Muscle layer of colon (tissue), 2 donors: ENCODE data around the gene CDKAL1.
"Not testable (repeated sequence)": the region's sequence is repeated elsewhere in the genome, so short reads cannot be mapped to it uniquely, and the experiment has no call there.

Experiments used
- H3K27ac ChIP-seq: one replicate; pipeline ENCODE4 v1.7.0; 2013; ENCODE audit warnings: low read depth, mild to moderate bottlenecking, low read length, moderate library complexity
- H3K27me3 ChIP-seq, 2 donors: one replicate each; pipeline ENCODE4 v1.7.0; 2013; ENCODE audit warnings: low read length in 2 of 2, mild to moderate bottlenecking in 2 of 2; ENCODE audit not compliant: insufficient read depth in 2 of 2, control insufficient read depth in 1 of 2
- H3K36me3 ChIP-seq: one replicate; pipeline ENCODE4 v1.7.0; 2013; ENCODE audit warnings: mild to moderate bottlenecking, low read length; ENCODE audit not compliant: insufficient read depth
- H3K4me1 ChIP-seq: one replicate; pipeline ENCODE4 v1.7.0; 2013; ENCODE audit warnings: mild to moderate bottlenecking, low read length; ENCODE audit not compliant: insufficient read depth
- H3K4me3 ChIP-seq, 2 donors: one replicate each; pipeline ENCODE4 v1.7.0; 2013; ENCODE audit warnings: low read length in 2 of 2, low read depth in 1 of 2, mild to moderate bottlenecking in 1 of 2, moderate library complexity in 1 of 2
- H3K9ac ChIP-seq: one replicate; pipeline ENCODE4 v1.7.0; 2013; ENCODE audit warnings: low read length
- H3K9me3 ChIP-seq: one replicate; pipeline ENCODE4 v1.7.0; 2013; ENCODE audit warnings: mild to moderate bottlenecking, low read length
- donor health status: abdominal sarcoma.
- donor health status: Adenocarcinoma of cecum.

CDKAL1 gene

DNA sequence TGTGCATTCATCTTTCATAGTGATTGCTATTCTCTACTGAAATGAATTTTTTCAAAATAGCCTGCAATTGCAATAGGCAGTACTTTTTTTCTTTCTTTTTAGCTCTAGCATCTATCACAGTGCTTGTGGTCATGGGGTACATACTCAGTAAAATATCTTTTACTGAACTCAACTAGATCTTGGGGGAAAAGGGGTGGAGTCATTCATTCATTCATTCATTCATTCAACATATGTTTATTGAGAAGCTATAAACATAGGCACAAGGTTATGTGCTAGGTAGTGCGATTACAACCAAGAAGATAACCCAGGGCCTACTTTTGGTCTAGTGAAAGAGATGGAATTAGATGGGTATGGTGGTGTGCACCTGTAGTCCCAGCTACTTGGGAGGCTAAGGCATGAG, 1.4 kb upstream of the CDKAL1 start:
- H3K4me3 ChIP-seq, result no peak overlapping the region
- no peaks in the 10 kb centered on the region for H3K9me3 ChIP-seq
- no peaks in the 10 kb centered on the region for H3K27me3 ChIP-seq
- H3K9ac ChIP-seq, result no peak overlapping the region
- H3K4me1 ChIP-seq, result peaks cover 10% of the 10 kb centered on the region
- H3K27ac ChIP-seq, result no peak overlapping the region
- H3K36me3 ChIP-seq, result peaks cover 8% of the 10 kb centered on the region

DNA sequence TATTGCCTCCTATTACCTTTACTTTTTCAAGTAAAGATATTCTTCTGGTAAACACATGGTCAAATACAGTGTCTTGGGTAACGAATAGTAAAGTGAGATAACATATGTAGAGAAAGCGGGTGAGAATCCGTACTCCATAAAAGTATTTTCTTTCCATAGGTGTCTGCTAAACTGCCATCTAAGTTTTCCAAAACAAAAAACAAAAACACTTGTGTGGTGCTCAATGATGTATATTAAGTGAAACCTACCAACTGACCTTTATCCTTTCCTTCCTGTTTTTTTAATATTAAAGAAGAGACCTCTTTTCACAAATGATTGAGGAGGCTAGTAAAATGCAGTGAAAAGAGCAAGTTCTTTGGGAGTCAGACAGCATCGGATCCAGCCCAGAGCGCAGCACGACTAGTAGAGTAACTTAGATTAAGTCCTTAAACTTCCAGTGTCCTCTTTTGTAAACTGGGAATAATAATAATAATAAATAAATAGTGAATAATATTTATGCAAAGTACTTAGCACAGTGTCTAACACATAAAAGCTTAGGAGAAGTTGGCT, 437 bp upstream of the CDKAL1 start:
- peak overlapping the region; percentile 26 for H3K27ac ChIP-seq
- no peak overlapping the region for H3K9ac ChIP-seq
- H3K9me3 ChIP-seq, result no peaks in the 10 kb centered on the region
- H3K4me1 ChIP-seq, result peaks cover 10% of the 10 kb centered on the region
- H3K4me3 ChIP-seq, result peak overlapping the region in 1 of 2 donors; percentile 96
- no peaks in the 10 kb centered on the region for H3K27me3 ChIP-seq
- H3K36me3 ChIP-seq, result peaks cover 8% of the 10 kb centered on the region

DNA sequence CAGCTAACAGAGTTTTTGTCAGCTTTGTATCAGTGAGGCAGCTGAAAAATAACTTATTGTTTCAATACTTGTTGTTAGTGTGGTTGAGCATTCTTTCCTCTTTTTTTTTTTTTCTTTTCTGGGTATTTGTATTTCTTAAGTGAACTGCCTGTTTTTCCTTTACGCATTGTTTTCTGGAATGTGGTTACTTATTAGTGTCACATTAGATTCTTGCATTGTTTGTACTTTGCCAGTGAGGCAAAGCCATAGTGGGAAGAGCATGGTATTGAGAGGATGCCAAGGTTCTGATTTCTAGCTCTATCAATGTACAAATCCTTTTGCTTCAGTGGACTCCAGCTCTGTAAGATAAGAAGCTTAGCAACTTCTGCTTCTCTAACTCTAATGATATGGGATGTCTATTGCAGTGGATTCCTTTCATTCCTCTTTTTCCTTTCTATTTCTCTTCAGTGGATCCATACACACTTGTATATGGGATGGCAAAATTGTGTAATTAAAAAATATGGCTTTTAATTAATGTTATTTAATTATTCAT, 3.9 kb downstream of the CDKAL1 start:
- Histone ChIP-seq H3K27me3 (no peaks in the 10 kb centered on the region), H3K9me3 (no peaks in the 10 kb centered on the region), H3K4me1 (peaks cover 18% of the 10 kb centered on the region), H3K27ac (no peak overlapping the region), H3K36me3 (peaks cover 22% of the 10 kb centered on the region), H3K4me3 (no peak overlapping the region), H3K9ac (no peak overlapping the region)

DNA sequence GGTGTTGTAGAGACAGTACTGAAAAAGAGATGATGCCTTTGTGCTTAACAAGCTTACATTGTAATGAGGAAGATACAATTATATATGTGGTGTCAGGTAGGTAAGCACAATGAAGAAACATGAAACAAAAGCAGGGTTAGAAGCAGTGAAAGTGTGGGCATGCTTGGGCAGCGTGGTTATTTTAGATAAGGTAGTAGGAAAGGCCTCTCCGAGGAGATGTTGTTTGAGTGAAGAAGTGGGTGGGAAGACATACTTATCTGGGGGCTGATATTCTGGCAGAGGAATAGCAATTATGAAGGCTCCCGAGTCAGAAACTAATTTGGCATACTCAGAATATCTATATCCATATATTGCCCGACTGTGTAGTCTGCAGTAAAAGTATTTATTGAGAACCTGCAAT, 4.7 kb downstream of the CDKAL1 start:
- no peaks in the 10 kb centered on the region for H3K9me3 ChIP-seq
- no peak overlapping the region for H3K4me3 ChIP-seq
- no peak overlapping the region for H3K9ac ChIP-seq
- H3K36me3 ChIP-seq, result peaks cover 22% of the 10 kb centered on the region
- H3K27me3 ChIP-seq, result no peaks in the 10 kb centered on the region
- peaks cover 21% of the 10 kb centered on the region for H3K4me1 ChIP-seq
- no peak overlapping the region for H3K27ac ChIP-seq

DNA sequence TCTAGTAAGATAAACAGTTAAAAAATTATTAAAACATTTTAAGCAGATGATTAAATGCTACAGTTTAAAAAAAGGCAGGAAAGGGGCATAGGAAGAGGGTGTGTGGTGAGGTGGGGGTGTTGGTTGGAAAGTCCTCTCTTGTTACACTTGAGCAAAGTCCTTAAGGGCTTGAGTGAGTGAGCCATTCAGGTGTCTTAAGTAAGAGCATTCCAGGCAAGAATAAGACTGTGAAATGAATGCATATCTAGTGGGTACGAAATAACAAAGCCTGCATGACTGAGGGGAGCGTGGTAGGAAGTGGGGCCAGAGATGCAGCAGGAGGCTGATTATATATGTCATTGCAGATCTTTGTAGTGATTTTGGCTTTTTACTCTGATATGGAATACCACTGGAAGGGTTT, 5.1 kb downstream of the CDKAL1 start:
- Histone ChIP-seq H3K4me1 (peaks cover 21% of the 10 kb centered on the region), H3K4me3 (no peak overlapping the region), H3K27ac (no peak overlapping the region)

DNA sequence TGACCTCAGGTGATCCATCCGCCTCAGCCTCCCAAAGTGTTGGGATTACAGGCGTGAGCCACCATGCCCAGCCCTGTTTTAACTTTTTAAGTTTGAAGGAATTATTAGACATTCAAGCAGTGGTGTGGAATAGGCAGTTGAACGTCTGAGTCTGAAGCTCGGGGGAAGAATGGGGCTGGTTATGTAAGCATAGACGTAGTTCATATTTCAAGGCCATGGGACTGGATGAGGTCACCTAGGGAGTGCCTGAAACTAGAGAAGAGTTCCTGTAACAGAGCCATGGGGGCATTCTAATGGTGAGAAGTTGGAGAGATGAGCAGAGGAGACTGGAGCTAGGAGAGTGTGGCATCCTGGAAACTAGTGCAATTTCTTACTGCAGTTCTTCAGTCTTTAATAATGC, 6.4 kb downstream of the CDKAL1 start:
- Histone ChIP-seq H3K4me1 (peaks cover 14% of the 10 kb centered on the region), H3K27me3 (no peaks in the 10 kb centered on the region), H3K9ac (no peak overlapping the region)

More for the DNA sequence above, 5.1 kb downstream of the CDKAL1 start:
- peaks cover 22% of the 10 kb centered on the region for H3K36me3 ChIP-seq
- H3K9ac ChIP-seq, result no peak overlapping the region
- H3K27me3 ChIP-seq, result no peaks in the 10 kb centered on the region
- H3K9me3 ChIP-seq, result no peaks in the 10 kb centered on the region

DNA sequence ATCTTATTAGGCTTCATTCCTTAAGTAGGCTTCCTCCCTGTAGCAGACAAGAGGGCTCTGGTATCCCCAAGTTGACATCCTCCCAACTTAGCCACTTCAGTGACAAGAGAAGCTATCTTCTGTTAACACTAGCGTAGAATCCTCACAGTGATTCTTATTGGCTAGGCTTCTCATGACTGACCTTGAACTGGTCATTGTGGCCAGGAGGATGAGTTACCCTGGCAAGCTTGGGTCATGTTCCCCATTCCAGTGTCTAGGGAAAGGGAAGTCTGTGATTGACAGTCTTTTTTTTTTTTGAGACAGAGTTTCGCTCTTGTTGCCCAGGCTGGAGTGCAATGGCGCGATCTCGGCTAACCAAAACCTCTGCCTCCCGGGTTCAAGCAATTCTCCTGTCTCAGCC, 7.1 kb downstream of the CDKAL1 start:
- Histone ChIP-seq H3K27me3 (no peaks in the 10 kb centered on the region), H3K4me3 (no peak overlapping the region), H3K27ac (no peak overlapping the region), H3K9ac (no peak overlapping the region), H3K4me1 (peaks cover 11% of the 10 kb centered on the region), H3K9me3 (no peaks in the 10 kb centered on the region), H3K36me3 (peaks cover 20% of the 10 kb centered on the region)

More for the DNA sequence above, 6.4 kb downstream of the CDKAL1 start:
- Histone ChIP-seq H3K36me3 (peaks cover 22% of the 10 kb centered on the region), H3K9me3 (no peaks in the 10 kb centered on the region), H3K4me3 (no peak overlapping the region), H3K27ac (no peak overlapping the region)

DNA sequence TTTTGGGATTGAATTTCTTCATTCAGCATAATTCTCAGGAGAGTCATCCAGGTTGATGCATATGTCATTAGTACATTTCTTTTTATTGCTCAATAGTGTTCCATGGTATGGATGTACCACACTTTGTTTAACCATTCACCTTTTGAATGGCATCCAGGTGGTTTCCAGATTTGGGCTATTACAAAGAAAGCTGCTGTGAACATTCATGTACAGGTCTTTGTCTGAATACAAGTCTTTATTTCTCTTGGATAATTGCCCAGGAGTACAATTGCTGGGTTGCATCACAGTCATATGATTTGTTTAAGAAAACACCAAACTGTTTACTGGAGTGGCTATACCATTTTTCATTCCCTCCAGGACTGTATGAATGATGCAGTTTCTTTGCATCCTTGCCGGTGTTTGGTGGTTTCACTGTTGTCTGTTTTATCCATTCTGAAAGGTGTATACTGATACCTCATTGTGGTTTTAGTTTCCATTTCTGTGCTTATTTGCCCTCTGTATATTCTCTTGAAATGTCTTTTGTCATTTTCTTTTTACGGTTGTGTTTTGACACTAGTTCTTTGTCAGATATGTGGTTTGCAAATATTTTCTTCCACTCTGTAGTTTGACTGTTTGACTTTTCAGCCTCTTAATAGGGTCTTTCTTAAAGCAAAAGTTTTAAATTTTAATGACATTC, 8.8 kb downstream of the CDKAL1 start:
- Histone ChIP-seq H3K4me3 (no peak overlapping the region), H3K9ac (no peak overlapping the region), H3K9me3 (no peaks in the 10 kb centered on the region), H3K27ac (no peak overlapping the region), H3K27me3 (no peaks in the 10 kb centered on the region), H3K36me3 (peaks cover 14% of the 10 kb centered on the region), H3K4me1 (peaks cover 11% of the 10 kb centered on the region)

DNA sequence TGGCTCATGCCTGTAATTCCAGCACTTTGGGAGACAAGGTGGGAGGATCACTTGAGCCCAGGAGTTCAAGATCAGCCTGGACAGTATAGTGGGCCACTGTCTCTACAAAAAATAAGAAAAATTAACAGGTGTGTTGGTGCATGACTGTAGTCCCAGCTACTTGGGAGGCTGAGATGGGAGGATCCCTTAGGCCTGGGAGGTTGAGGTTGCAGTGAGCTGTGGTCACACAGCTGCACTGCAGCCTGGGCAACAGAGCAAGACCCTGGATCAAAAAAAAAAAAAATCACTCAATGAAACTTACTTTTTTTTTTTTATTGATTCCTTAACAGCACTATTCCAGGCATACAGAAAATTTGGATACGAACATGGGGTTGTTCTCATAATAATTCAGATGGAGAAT, 14.0 kb downstream of the CDKAL1 start:
- Histone ChIP-seq H3K27me3 (no peaks in the 10 kb centered on the region), H3K9me3 (no peaks in the 10 kb centered on the region), H3K36me3 (peaks cover 13% of the 10 kb centered on the region), H3K27ac (no peak overlapping the region), H3K4me1 (peaks cover 2% of the 10 kb centered on the region), H3K9ac (no peak overlapping the region), H3K4me3 (no peak overlapping the region)

DNA sequence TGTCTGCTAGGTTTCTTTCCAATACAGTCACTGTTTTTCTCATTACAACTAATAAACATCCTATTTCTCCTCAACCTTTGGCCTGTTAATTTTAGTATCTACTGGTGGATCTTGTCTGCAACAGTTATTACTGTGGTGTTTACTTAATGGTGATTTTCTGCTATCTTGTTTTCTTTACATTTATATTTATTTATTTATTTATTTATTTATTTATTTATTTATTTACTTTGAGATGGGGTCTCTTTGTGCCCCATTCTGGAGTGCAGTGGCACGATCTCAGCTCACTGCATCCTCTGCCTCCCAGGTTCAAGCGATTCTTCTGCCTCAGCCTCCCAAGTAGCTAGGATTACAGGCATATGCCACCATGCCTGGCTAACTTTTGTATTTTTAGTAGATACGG, 15.1 kb downstream of the CDKAL1 start:
- not testable (repeated sequence) for H3K4me1 ChIP-seq, H3K9ac ChIP-seq, H3K4me3 ChIP-seq, H3K27me3 ChIP-seq, H3K27ac ChIP-seq, H3K9me3 ChIP-seq
- H3K36me3 ChIP-seq, result peaks cover 14% of the 10 kb centered on the region

DNA sequence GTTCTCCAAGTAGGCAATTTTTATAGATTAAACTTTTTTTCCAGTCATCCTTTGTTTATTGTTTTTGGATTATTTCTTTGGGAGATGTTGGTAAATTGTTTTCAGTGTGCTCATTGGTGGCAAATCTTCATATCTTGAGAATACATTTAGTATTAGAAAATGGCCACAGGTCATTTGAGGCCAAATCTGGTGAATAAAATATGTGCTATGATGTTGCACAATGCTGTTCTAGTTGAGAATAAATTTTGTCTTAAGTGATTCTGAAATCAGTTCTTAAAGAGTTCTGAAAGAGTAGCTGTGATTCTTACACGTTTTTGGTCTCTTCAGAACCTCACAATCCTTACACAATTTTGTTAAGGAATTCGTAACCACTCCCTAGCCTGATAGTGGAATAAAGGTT, 20.1 kb downstream of the CDKAL1 start:
- Histone ChIP-seq H3K27me3 (no peaks in the 10 kb centered on the region), H3K4me1 (no peaks in the 10 kb centered on the region), H3K27ac (no peak overlapping the region), H3K9me3 (no peaks in the 10 kb centered on the region), H3K4me3 (no peak overlapping the region), H3K36me3 (peaks cover 9% of the 10 kb centered on the region), H3K9ac (no peak overlapping the region)

DNA sequence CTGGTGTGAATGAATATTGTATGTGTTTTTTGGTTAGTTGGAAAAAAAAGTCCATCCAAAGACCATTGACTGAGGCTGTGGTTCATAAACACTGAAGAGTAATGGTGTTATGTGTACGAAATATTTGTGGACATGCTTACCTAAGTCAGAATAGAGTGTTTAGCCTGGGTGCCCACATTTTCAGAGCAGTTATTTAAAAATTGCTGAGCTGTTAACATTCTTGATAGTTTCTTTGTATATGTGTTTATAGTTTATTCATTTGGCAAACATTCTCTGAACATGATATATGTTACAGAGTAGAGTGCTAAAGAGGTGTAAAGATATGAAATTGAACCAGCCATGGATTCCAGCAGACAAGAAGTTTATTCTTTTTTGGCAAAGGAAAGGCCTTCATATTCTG, 20.6 kb downstream of the CDKAL1 start:
- Histone ChIP-seq H3K27me3 (no peaks in the 10 kb centered on the region), H3K4me1 (no peaks in the 10 kb centered on the region), H3K36me3 (peaks cover 9% of the 10 kb centered on the region), H3K4me3 (no peak overlapping the region), H3K9ac (no peak overlapping the region), H3K9me3 (no peaks in the 10 kb centered on the region), H3K27ac (no peak overlapping the region)
